HG02840 (cell line): ENCODE data around the gene KRTAP1-3.
"Not testable (repeated sequence)": the region's sequence is repeated elsewhere in the genome, so short reads cannot be mapped to it uniquely, and the experiment has no call there.

Source experiments
- ATAC-seq: cut with Tn5 transposase; IDR thresholded peaks from one replicate; pipeline ENCODE4 v1.9.1; 2021; ENCODE audit warnings: mild to moderate bottlenecking, moderate library complexity, moderate number of reproducible peaks; ENCODE audit not compliant: unreplicated experiment, low FRiP score

KRTAP1-3 gene

GRCh38 chr17:41055130-41055529, 20.5 kb upstream of the KRTAP1-3 start, which contains the start of gene KRTAP2-2:
Gene KRTAP2-2 (minus strand): TSS chr17:41055230. CDS start chr17:41055211, 19 bp downstream.
- not testable (repeated sequence) for ATAC-seq

GRCh38 chr17:41054556-41054955, 19.9 kb upstream of the KRTAP1-3 start:
- ATAC-seq: not testable (repeated sequence)

- no peak for ATAC-seq
Observed at GRCh38 chr17:41054025-41054424, 19.4 kb upstream of the KRTAP1-3 start.

GRCh38 chr17:41052566-41052965, 17.9 kb upstream of the KRTAP1-3 start:
- ATAC-seq: no peak

GRCh38 chr17:41049110-41049509, 14.4 kb upstream of the KRTAP1-3 start:
- no peak for ATAC-seq

GRCh38 chr17:41048441-41048840, 13.8 kb upstream of the KRTAP1-3 start:
- ATAC-seq: no peak

GRCh38 chr17:41046735-41047465, 12.2 kb upstream of the KRTAP1-3 start, which contains the start of gene KRTAP2-1:
Gene KRTAP2-1 (minus strand): TSS chr17:41047316. CDS start chr17:41047267, 49 bp downstream.
- not testable (repeated sequence) for ATAC-seq

- no peak for ATAC-seq
Observed at GRCh38 chr17:41042953-41043352, 8.3 kb upstream of the KRTAP1-3 start.

GRCh38 chr17:41040783-41041571, 6.3 kb upstream of the KRTAP1-3 start, which contains the start of gene KRTAP1-1:
Gene KRTAP1-1 (minus strand): TSS chr17:41041450. CDS start chr17:41041397, 53 bp downstream.
- not testable (repeated sequence) for ATAC-seq

GRCh38 chr17:41037853-41038350, 3.2 kb upstream of the KRTAP1-3 start:
- no peak for ATAC-seq

- ATAC-seq: no peak
Observed at GRCh38 chr17:41029633-41030245, 4.9 kb downstream of the KRTAP1-3 start, which contains the start of gene KRTAP1-4. Gene KRTAP1-4 (minus strand): TSS chr17:41030195. CDS start chr17:41030078, 117 bp downstream.

GRCh38 chr17:41026715-41027471, 7.8 kb downstream of the KRTAP1-3 start, which contains the start of gene KRTAP1-5:
Gene KRTAP1-5 (minus strand): TSS chr17:41027208. CDS start chr17:41027155, 53 bp downstream.
- no peak for ATAC-seq

GRCh38 chr17:41024697-41025096, 10.0 kb downstream of the KRTAP1-3 start:
- ATAC-seq: no peak

- no peak for ATAC-seq
Observed at GRCh38 chr17:41020336-41020735, 14.3 kb downstream of the KRTAP1-3 start.

- no peak for ATAC-seq
Observed at GRCh38 chr17:41019415-41019814, 15.3 kb downstream of the KRTAP1-3 start.

GRCh38 chr17:41018541-41018940, 16.1 kb downstream of the KRTAP1-3 start:
- ATAC-seq: no peak

GRCh38 chr17:41016578-41017215, 18.0 kb downstream of the KRTAP1-3 start:
- ATAC-seq: no peak

- no peak for ATAC-seq
Observed at GRCh38 chr17:41015454-41015853, 19.2 kb downstream of the KRTAP1-3 start.

GRCh38 chr17:41013606-41014005, 21.1 kb downstream of the KRTAP1-3 start:
- no peak for ATAC-seq
